Fibroblast of lung (primary cell): Measurements from ENCODE around the gene NRG2. TPM values are rescaled to one million over a fixed set of nuclear protein-coding genes. Genes with fewer than 3 reads are reported as not detected.

Source experiments
- DNase-seq, 2 donors: peaks; one replicate each; pipeline versions ENCODE4 v3.0.0 to v3.0.0-alpha.2; 2010; ENCODE audit warnings: low read depth in 2 of 2
- H2AFZ ChIP-seq: 2 replicates; pipeline ENCODE4 v1.5.1; 2012; ENCODE audit warnings: low read length, control low read depth, inconsistent platforms
- H3K27ac ChIP-seq: 2 replicates; pipeline ENCODE4 v1.5.1; 2011; ENCODE audit warnings: low read length, control low read depth; ENCODE audit not compliant: insufficient read depth
- H3K27me3 ChIP-seq: 2 replicates; pipeline ENCODE4 v1.5.1; 2011; ENCODE audit warnings: mild to moderate bottlenecking, low read length; ENCODE audit not compliant: control insufficient read depth, insufficient read depth
- H3K36me3 ChIP-seq: 2 replicates; pipeline ENCODE4 v1.5.1; 2011; ENCODE audit warnings: low read length; ENCODE audit not compliant: control insufficient read depth, insufficient read depth
- H3K4me1 ChIP-seq: 2 replicates; pipeline ENCODE4 v1.5.1; 2011; ENCODE audit warnings: low read length; ENCODE audit not compliant: control insufficient read depth, insufficient read depth; ENCODE audit errors: extremely low read depth
- H3K4me2 ChIP-seq: 2 replicates; pipeline ENCODE4 v1.5.1; 2011; ENCODE audit warnings: low read length, control low read depth; ENCODE audit not compliant: insufficient read depth; ENCODE audit errors: extremely low read depth
- H3K4me3 ChIP-seq, 4 experiments: fragments of 200-600 bp in 1 of 4; sonication (generic) in 1 of 4; replicated peaks in 1 of 4; 2 replicates each; pipeline ENCODE4 v1.5.1; 2011 to 2016; ENCODE audit warnings: low read length in 4 of 4, low read depth in 3 of 4, mild to moderate bottlenecking in 3 of 4, control low read depth in 2 of 4, inconsistent platforms in 1 of 4, mixed read lengths in 1 of 4; ENCODE audit not compliant: insufficient read depth in 1 of 4; ENCODE audit errors: control extremely low read depth in 1 of 4
- H3K79me2 ChIP-seq: 2 replicates; pipeline ENCODE4 v1.5.1; 2012; ENCODE audit warnings: mild to moderate bottlenecking, low read length, inconsistent platforms; ENCODE audit not compliant: control insufficient read depth, insufficient read depth
- H3K9ac ChIP-seq: 2 replicates; pipeline ENCODE4 v1.5.1; 2011; ENCODE audit warnings: mild to moderate bottlenecking, low read length, control low read depth; ENCODE audit not compliant: insufficient read depth
- H3K9me3 ChIP-seq: 2 replicates; pipeline ENCODE4 v1.5.1; 2012; ENCODE audit warnings: low read depth, low read length; ENCODE audit not compliant: control insufficient read depth, insufficient read depth
- H4K20me1 ChIP-seq: 2 replicates; pipeline ENCODE4 v1.5.1; 2011; ENCODE audit warnings: low read length; ENCODE audit not compliant: control insufficient read depth, insufficient read depth; ENCODE audit errors: extremely low read depth
- EZH2 ChIP-seq: IDR thresholded peaks from 2 replicates; pipeline ENCODE4 v1.5.1; 2012; ENCODE audit warnings: low read length, control low read depth, mild to moderate bottlenecking; ENCODE audit errors: missing control alignments
- polyA plus RNA-seq, 2 donors: library from polyadenylated mRNA; depleted of rRNA in 1 of 2; stranded (reverse) in 1 of 2; unstranded in 1 of 2; fragments of >200 nt; gene quantifications; 2 replicates each; pipeline ENCODE4 v1.2.1, GENCODE V29; 2011 to 2012; ENCODE audit warnings: missing spikeins in 1 of 2
- total RNA-seq: library from RNA; depleted of rRNA; stranded (reverse); fragments of >200 nt; gene quantifications from 2 replicates; pipeline ENCODE4 v1.2.1, GENCODE V29; 2014
- TF ChIP-seq, protein P1 (sequence below), 2 donors: IDR thresholded peaks in 1 of 2; conservative IDR thresholded peaks in 1 of 2; 1 replicate in 1 of 2; 2 replicates in 1 of 2; pipeline ENCODE4 v1.5.1; 2011 to 2012; ENCODE audit warnings: low read length in 2 of 2, control low read depth in 1 of 2, inconsistent platforms in 1 of 2, low read depth in 1 of 2, mild to moderate bottlenecking in 1 of 2

The NRG2 gene
- total and polyA plus RNA-seq, 2 donors (not counting 1 experiment from before 2014, with no cell fraction given) = 0.28 to 1.3 TPM

DNA sequence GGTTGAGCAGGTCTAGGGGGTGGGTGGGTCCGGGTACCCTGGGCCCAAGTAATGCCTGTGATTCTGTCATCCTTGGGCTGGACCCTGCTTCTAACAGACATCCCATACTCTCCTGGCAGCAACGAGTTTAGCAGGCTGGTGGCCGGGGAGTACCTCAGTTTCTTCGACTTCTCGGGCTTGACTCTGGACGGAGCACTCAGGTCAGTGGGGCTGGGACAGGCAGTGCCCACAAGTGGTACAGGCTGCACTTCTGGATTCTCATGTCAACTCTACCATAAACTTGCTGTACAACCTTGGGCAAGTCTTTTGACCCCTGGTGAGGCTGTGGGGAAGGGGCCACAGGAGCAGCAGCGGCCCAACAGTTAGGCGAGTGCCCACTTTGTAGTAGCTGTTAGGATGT, 225.7 kb downstream of the NRG2 start:
- no peaks in the 10 kb centered on the region for H4K20me1 ChIP-seq
- H3K27ac ChIP-seq = no peak overlapping the region
- no peaks in the 10 kb centered on the region for H3K36me3 ChIP-seq
- no peaks in the 10 kb centered on the region for H3K9me3 ChIP-seq
- H3K9ac ChIP-seq = no peak overlapping the region
- H2AFZ ChIP-seq = no peak overlapping the region
- no peak overlapping the region for H3K4me2 ChIP-seq
- no peaks in the 10 kb centered on the region for H3K4me1 ChIP-seq
- TF ChIP-seq, protein P1, sequence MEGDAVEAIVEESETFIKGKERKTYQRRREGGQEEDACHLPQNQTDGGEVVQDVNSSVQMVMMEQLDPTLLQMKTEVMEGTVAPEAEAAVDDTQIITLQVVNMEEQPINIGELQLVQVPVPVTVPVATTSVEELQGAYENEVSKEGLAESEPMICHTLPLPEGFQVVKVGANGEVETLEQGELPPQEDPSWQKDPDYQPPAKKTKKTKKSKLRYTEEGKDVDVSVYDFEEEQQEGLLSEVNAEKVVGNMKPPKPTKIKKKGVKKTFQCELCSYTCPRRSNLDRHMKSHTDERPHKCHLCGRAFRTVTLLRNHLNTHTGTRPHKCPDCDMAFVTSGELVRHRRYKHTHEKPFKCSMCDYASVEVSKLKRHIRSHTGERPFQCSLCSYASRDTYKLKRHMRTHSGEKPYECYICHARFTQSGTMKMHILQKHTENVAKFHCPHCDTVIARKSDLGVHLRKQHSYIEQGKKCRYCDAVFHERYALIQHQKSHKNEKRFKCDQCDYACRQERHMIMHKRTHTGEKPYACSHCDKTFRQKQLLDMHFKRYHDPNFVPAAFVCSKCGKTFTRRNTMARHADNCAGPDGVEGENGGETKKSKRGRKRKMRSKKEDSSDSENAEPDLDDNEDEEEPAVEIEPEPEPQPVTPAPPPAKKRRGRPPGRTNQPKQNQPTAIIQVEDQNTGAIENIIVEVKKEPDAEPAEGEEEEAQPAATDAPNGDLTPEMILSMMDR (conservative IDR thresholded peaks at IDR 0.05 in 1 of 2, IDR thresholded peaks at IDR 0.05 in 1 of 2; ENCODE audit: low read depth in 1 of 2, low read length in 2 of 2) = no peak
- no peak for TF ChIP-seq EZH2
- H3K79me2 ChIP-seq = no peaks in the 10 kb centered on the region
- H3K27me3 ChIP-seq = peaks cover 3% of the 10 kb centered on the region
- H3K4me3 ChIP-seq = no peak overlapping the region
- no peak for DNase-seq

DNA sequence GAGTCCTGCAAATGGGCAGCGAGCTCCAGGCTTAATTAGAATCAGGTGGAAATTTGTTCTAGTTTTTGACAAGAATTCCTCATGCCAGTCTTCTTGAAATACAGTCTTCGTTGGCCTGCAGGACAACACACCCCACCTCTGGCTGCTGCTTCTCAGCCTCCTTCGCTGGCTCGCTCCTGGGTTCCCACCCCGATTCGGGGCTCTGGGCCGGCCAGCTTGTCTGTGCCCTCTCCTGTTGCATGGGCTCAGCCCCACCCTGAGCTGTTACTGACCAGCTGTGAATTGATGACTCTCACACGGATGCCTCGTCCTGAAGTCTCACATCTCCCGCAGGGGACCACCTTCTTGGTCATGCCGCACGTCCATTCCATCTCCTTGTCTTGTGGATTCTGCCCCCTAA, 226.5 kb downstream of the NRG2 start:
- Histone ChIP-seq H4K20me1 (no peaks in the 10 kb centered on the region), H2AFZ (no peak overlapping the region), H3K9ac (no peak overlapping the region), H3K9me3 (no peaks in the 10 kb centered on the region), H3K4me1 (no peaks in the 10 kb centered on the region), H3K4me2 (no peak overlapping the region), H3K36me3 (no peaks in the 10 kb centered on the region), H3K4me3 (no peak overlapping the region), H3K27me3 (peaks cover 3% of the 10 kb centered on the region), H3K79me2 (no peaks in the 10 kb centered on the region), H3K27ac (no peak overlapping the region)
- no peak for TF ChIP-seq EZH2
- TF ChIP-seq, protein P1 (conservative IDR thresholded peaks at IDR 0.05 in 1 of 2, IDR thresholded peaks at IDR 0.05 in 1 of 2; ENCODE audit: low read depth in 1 of 2, low read length in 2 of 2) = no peak
- no peak for DNase-seq

GRCh38 chr5:139814704-139815280, 228.3 kb downstream of the NRG2 start:
- Histone ChIP-seq H3K9ac (no peak overlapping the region), H3K36me3 (no peaks in the 10 kb centered on the region), H3K79me2 (no peaks in the 10 kb centered on the region), H3K27me3 (peaks cover 3% of the 10 kb centered on the region), H3K4me2 (no peak overlapping the region), H3K9me3 (no peaks in the 10 kb centered on the region), H3K4me1 (no peaks in the 10 kb centered on the region), H3K27ac (no peak overlapping the region), H3K4me3 (no peak overlapping the region), H2AFZ (no peak overlapping the region), H4K20me1 (no peaks in the 10 kb centered on the region)
- no peak for DNase-seq
- TF ChIP-seq, protein P1 (conservative IDR thresholded peaks at IDR 0.05 in 1 of 2, IDR thresholded peaks at IDR 0.05 in 1 of 2; ENCODE audit: low read depth in 1 of 2, low read length in 2 of 2) = no peak
- no peak for TF ChIP-seq EZH2
